HG03342 (cell line): ENCODE measurements around the gene DHX38.

ENCODE experiments used
- ATAC-seq: cut with Tn5 transposase; IDR thresholded peaks from one replicate; pipeline ENCODE4 v1.9.1; 2021; ENCODE audit warnings: mild to moderate bottlenecking, moderate library complexity; ENCODE audit not compliant: unreplicated experiment

Gene DHX38

GRCh38 chr16:72162105-72162692 is 68.6 kb downstream of the DHX38 start:
- no peak for ATAC-seq
